SK-N-SH treated with all-trans-retinoic acid at 6 μM for 48 hours (cell line): ENCODE data around the gene SKIC8.

Experiments used
- ATAC-seq: fragments of 200-7000 bp; cut with Tn5 transposase; 3 replicates; pipeline ENCODE4 v1.9.1; 2020; ENCODE audit warnings: mild to moderate bottlenecking, moderate library complexity
- ARNTL ChIP-seq: fragments of 450-650 bp; formaldehyde crosslinking; IDR thresholded peaks from 2 replicates; pipeline ENCODE4 v1.5.0; 2020; ENCODE audit warnings: low read depth, mild to moderate bottlenecking, moderate library complexity, borderline replicate concordance
- BACH2 ChIP-seq: fragments of 250-450 bp; sonication (Bioruptor Pico); IDR thresholded peaks from 2 replicates; pipeline ENCODE4 v1.9.0; 2021; ENCODE audit warnings: mild to moderate bottlenecking, borderline replicate concordance
- CSDC2 ChIP-seq: fragments of 250-450 bp; sonication (Bioruptor Pico); IDR thresholded peaks from 2 replicates; pipeline ENCODE4 v1.5.0; 2020; ENCODE audit warnings: mild to moderate bottlenecking, moderate library complexity
- CSRNP3 ChIP-seq: fragments of 250-450 bp; sonication (Bioruptor Pico); IDR thresholded peaks from 2 replicates; pipeline ENCODE4 v1.5.1; 2021; ENCODE audit warnings: mild to moderate bottlenecking, moderate library complexity
- ESRRG ChIP-seq: fragments of 250-450 bp; sonication (Bioruptor Pico); IDR thresholded peaks from 2 replicates; pipeline ENCODE4 v1.6.1; 2021; ENCODE audit warnings: mild to moderate bottlenecking
- GLIS3 ChIP-seq: fragments of 250-450 bp; sonication (Bioruptor Pico); IDR thresholded peaks from 2 replicates; pipeline ENCODE4 v1.5.0; 2020; ENCODE audit warnings: mild to moderate bottlenecking, moderate library complexity
- ISL1 ChIP-seq: fragments of 250-450 bp; sonication (Bioruptor Pico); IDR thresholded peaks from 2 replicates; pipeline ENCODE4 v2.1.2; 2022; ENCODE audit warnings: mild to moderate bottlenecking, moderate library complexity
- PPARA ChIP-seq: fragments of 250-450 bp; sonication (Bioruptor Pico); IDR thresholded peaks from 2 replicates; pipeline ENCODE4 v1.5.0; 2020; ENCODE audit warnings: mild to moderate bottlenecking, borderline replicate concordance
- RARB ChIP-seq: fragments of 250-450 bp; sonication (Bioruptor Pico); IDR thresholded peaks from 2 replicates; pipeline ENCODE4 v1.8.0; 2021; ENCODE audit warnings: mild to moderate bottlenecking, moderate library complexity
- TCF4 ChIP-seq: fragments of 250-450 bp; sonication (Bioruptor Pico); IDR thresholded peaks from 2 replicates; pipeline ENCODE4 v1.8.0; 2021; ENCODE audit warnings: mild to moderate bottlenecking, moderate library complexity, borderline replicate concordance
- TOX ChIP-seq: fragments of 250-450 bp; sonication (Bioruptor Pico); IDR thresholded peaks from 2 replicates; pipeline ENCODE4 v1.8.0; 2021; ENCODE audit warnings: mild to moderate bottlenecking, moderate library complexity, borderline replicate concordance
- ZFP30 ChIP-seq: fragments of 450-650 bp; formaldehyde crosslinking; IDR thresholded peaks from 2 replicates; pipeline ENCODE4 v1.5.0; 2022; ENCODE audit warnings: mild to moderate bottlenecking, moderate library complexity
- ZNF70 ChIP-seq: fragments of 450-650 bp; formaldehyde crosslinking; IDR thresholded peaks from 2 replicates; pipeline ENCODE4 v1.5.0; 2020; ENCODE audit warnings: mild to moderate bottlenecking, moderate library complexity
- ZNF8 ChIP-seq: fragments of 450-650 bp; formaldehyde crosslinking; IDR thresholded peaks from 2 replicates; pipeline ENCODE4 v1.5.0; 2020; ENCODE audit warnings: mild to moderate bottlenecking, moderate library complexity
- TF ChIP-seq, protein P1 (sequence below): fragments of 250-450 bp; sonication (Bioruptor Pico); IDR thresholded peaks from 2 replicates; pipeline ENCODE4 v1.8.0; 2021; ENCODE audit warnings: low read depth, mild to moderate bottlenecking, moderate library complexity, borderline replicate concordance
- TF ChIP-seq, protein P2 (sequence below): fragments of 250-450 bp; sonication (Bioruptor Pico); IDR thresholded peaks from 2 replicates; pipeline ENCODE4 v1.5.1; 2020; ENCODE audit warnings: low read depth, mild to moderate bottlenecking, moderate library complexity
- TF ChIP-seq, protein P3 (sequence below): fragments of 250-450 bp; sonication (Bioruptor Pico); IDR thresholded peaks from 2 replicates; pipeline ENCODE4 v1.8.0; 2020; ENCODE audit warnings: mild to moderate bottlenecking, moderate library complexity, borderline replicate concordance

The SKIC8 gene

DNA sequence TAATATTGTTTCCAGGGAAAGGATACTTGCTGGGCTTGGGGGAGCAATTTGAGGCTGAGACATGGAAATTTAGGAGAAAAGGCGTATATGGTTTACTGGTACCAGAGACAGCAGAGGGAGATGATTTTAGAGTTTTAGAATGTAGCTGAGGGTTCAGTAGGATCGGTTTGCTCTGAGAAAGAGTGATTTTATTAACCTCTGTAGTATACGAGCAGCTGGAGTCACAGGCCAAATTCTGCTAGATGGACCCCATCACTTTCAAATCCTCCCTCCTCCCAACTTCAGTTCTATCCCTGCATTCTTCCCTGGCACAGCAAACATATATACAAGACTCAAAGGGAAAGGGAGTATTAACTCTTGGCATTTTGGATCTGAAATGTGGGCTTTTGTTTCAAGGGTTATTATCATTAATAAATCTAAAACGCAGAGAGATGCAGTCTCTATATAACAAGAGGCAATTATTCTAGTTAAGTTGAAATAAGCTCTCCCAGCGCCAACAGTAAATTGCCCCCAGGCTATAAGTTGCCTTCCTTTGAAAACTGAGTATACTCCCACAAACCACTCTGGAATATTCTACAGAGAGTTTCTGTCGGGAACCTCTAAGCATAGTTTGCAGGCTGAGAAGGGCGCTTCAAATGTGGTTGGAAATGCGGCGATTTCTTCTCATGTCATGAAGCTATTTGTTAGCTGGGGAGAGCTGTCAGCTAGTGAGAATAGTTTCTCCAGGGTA lies 46.2 kb upstream of the SKIC8 start:
- TF ChIP-seq ZNF8: no peak
- TF ChIP-seq RARB (CRISPR knock-in tag): no peak
- no peak for TF ChIP-seq ARNTL (CRISPR knock-in tag)
- TF ChIP-seq ESRRG (CRISPR knock-in tag): no peak
- no peak for TF ChIP-seq TOX (CRISPR knock-in tag)
- TF ChIP-seq PPARA (CRISPR knock-in tag): no peak
- TF ChIP-seq BACH2: no peak
- TF ChIP-seq, protein P1, sequence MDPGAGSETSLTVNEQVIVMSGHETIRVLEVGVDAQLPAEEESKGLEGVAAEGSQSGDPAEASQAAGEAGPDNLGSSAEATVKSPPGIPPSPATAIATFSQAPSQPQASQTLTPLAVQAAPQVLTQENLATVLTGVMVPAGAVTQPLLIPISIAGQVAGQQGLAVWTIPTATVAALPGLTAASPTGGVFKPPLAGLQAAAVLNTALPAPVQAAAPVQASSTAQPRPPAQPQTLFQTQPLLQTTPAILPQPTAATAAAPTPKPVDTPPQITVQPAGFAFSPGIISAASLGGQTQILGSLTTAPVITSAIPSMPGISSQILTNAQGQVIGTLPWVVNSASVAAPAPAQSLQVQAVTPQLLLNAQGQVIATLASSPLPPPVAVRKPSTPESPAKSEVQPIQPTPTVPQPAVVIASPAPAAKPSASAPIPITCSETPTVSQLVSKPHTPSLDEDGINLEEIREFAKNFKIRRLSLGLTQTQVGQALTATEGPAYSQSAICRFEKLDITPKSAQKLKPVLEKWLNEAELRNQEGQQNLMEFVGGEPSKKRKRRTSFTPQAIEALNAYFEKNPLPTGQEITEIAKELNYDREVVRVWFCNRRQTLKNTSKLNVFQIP (CRISPR knock-in tag): no peak
- TF ChIP-seq, protein P2, sequence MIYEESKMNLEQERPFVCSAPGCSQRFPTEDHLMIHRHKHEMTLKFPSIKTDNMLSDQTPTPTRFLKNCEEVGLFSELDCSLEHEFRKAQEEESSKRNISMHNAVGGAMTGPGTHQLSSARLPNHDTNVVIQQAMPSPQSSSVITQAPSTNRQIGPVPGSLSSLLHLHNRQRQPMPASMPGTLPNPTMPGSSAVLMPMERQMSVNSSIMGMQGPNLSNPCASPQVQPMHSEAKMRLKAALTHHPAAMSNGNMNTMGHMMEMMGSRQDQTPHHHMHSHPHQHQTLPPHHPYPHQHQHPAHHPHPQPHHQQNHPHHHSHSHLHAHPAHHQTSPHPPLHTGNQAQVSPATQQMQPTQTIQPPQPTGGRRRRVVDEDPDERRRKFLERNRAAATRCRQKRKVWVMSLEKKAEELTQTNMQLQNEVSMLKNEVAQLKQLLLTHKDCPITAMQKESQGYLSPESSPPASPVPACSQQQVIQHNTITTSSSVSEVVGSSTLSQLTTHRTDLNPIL (CRISPR knock-in tag): no peak
- TF ChIP-seq GLIS3 (CRISPR knock-in tag): no peak
- no peak for TF ChIP-seq CSRNP3
- no peak for ATAC-seq

GRCh38 chr15:78343276-78344060 lies 44.1 kb upstream of the SKIC8 start:
- ATAC-seq: no peak
- TF ChIP-seq, protein P1 (CRISPR knock-in tag): no peak
- TF ChIP-seq ARNTL (CRISPR knock-in tag): no peak
- TF ChIP-seq TOX (CRISPR knock-in tag): no peak

GRCh38 chr15:78342021-78342420 lies 42.6 kb upstream of the SKIC8 start:
- no peak for ATAC-seq
- no peak for TF ChIP-seq RARB (CRISPR knock-in tag)
- no peak for TF ChIP-seq ZFP30 (CRISPR knock-in tag)
- TF ChIP-seq CSDC2: no peak
- TF ChIP-seq TCF4 (CRISPR knock-in tag): no peak
- TF ChIP-seq, protein P3, sequence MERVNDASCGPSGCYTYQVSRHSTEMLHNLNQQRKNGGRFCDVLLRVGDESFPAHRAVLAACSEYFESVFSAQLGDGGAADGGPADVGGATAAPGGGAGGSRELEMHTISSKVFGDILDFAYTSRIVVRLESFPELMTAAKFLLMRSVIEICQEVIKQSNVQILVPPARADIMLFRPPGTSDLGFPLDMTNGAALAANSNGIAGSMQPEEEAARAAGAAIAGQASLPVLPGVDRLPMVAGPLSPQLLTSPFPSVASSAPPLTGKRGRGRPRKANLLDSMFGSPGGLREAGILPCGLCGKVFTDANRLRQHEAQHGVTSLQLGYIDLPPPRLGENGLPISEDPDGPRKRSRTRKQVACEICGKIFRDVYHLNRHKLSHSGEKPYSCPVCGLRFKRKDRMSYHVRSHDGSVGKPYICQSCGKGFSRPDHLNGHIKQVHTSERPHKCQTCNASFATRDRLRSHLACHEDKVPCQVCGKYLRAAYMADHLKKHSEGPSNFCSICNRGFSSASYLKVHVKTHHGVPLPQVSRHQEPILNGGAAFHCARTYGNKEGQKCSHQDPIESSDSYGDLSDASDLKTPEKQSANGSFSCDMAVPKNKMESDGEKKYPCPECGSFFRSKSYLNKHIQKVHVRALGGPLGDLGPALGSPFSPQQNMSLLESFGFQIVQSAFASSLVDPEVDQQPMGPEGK (CRISPR knock-in tag): no peak
- TF ChIP-seq ISL1: no peak
- TF ChIP-seq TOX (CRISPR knock-in tag): no peak
- TF ChIP-seq ZNF8: no peak
- TF ChIP-seq ZNF70 (CRISPR knock-in tag): no peak
